Subcutaneous abdominal adipose tissue (tissue), 5 donors: Measurements from ENCODE around the gene S100A1.
"Not testable (repeated sequence)": the region's sequence is repeated elsewhere in the genome, so short reads cannot be mapped to it uniquely, and the experiment has no call there.

Experiments
- H3K27ac ChIP-seq: one replicate; pipeline ENCODE4 v1.7.0; 2013; ENCODE audit warnings: low read depth, mild to moderate bottlenecking, inconsistent platforms, low read length, moderate library complexity
- H3K27me3 ChIP-seq, 5 donors: one replicate each; pipeline ENCODE4 v1.7.0; 2013; ENCODE audit warnings: low read length in 5 of 5, inconsistent platforms in 1 of 5; ENCODE audit not compliant: control insufficient read depth in 5 of 5, insufficient read depth in 4 of 5
- H3K36me3 ChIP-seq, 5 donors: one replicate each; pipeline ENCODE4 v1.7.0; 2013; ENCODE audit warnings: low read length in 5 of 5; ENCODE audit not compliant: control insufficient read depth in 5 of 5, insufficient read depth in 5 of 5
- H3K4me1 ChIP-seq, 5 donors: one replicate each; pipeline ENCODE4 v1.7.0; 2013; ENCODE audit warnings: low read length in 5 of 5, mild to moderate bottlenecking in 3 of 5, moderate library complexity in 1 of 5; ENCODE audit not compliant: control insufficient read depth in 5 of 5, insufficient read depth in 5 of 5
- H3K4me3 ChIP-seq, 5 donors: one replicate each; pipeline ENCODE4 v1.7.0; 2013; ENCODE audit warnings: low read length in 5 of 5, low read depth in 1 of 5
- H3K9ac ChIP-seq, 5 donors: one replicate each; pipeline ENCODE4 v1.7.0; 2013; ENCODE audit warnings: low read length in 5 of 5, mild to moderate bottlenecking in 4 of 5, moderate library complexity in 3 of 5
- H3K9me3 ChIP-seq, 5 donors: one replicate each; pipeline ENCODE4 v1.7.0; 2013; ENCODE audit warnings: low read length in 5 of 5; ENCODE audit not compliant: control insufficient read depth in 5 of 5
- donor health status: healthy.
- donor health status: healthy.
- donor health status: healthy.
- donor health status: healthy.
- donor health status: healthy.

S100A1 gene

DNA sequence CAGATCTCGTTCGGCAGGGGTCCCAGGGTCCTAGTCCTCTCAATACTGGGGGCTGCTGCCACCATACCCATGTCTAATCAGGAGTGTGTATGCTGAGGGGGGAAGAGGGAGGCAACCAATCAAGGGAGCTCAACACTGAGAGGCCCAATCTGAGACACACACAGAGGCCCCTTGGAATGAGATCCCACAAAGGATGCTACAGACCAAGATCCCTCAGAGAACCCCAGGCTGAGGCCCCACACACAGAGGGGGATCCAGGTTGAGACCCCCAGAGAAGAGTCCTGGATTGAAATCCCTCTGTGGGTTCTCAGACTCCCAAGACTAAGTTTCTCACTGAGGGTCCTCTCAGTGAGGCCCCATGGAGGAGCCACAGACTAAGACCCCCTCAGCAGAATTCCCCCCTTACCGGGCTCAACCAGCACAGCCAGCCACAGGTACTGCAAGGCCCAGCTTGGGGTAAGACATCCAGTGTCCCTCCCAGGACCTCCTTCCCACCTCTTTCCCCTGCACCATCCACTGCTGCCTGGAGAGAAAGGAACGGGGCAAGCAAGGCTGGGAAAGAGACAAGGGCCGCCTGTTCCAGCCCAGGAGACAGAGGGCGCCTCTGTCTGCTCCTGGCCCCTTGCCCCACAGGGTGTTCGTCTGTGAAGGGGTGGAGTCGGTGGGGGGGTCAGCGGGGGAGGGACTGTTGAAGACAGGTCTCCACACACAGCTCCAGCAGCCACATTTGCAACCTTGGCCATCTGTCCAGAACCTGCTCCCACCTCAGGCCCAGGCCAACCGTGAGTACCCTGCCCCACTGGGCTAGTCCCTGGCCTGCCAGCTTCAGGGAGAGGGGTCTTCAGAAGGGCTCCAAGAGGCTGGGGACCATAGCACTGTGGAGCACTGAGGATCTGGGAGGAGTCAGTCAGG lies at the start of gene S100A1:
S100A1 (plus strand) TSS at position 720 of the 912 bp plus-strand sequence. CDS start 2,088 bp downstream, outside the sequence.
- peaks cover 0 to 15% (median 4%) of the 10 kb centered on the region in 5 donors for H3K36me3 ChIP-seq
- peak within 1 kb of the TSS; percentile 63 to 87 (median 73) for H3K4me3 ChIP-seq
- no peaks in the 10 kb centered on the region for H3K9me3 ChIP-seq
- no peaks in the 10 kb centered on the region for H3K27me3 ChIP-seq
- H3K9ac ChIP-seq: peak within 1 kb of the TSS; percentile 77 to 89 (median 86)
- H3K27ac ChIP-seq: peak within 1 kb of the TSS; percentile 94
- H3K4me1 ChIP-seq: peaks cover 6 to 81% (median 57%) of the 10 kb centered on the region in 5 donors

DNA sequence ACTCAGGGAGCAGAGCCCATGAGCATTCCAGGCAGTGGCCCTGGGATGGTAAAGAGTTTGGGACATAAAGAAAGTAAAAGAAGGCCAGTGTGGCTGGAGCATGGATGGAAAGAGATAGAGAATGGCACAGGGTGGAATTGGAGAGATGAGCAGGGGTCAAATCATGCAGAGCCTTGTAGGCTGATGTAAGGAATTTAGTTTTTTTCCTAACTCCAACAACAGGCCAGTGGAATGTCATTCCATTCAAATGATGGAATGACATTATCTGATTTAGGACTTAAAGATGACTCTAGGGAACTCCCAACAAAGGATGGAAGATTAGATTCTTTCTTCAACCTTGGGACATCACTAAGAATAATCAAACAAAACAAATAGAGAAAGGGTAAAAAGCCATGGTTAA lies 49.7 kb upstream of the S100A1 start:
- Histone ChIP-seq H3K9ac (no peak overlapping the region), H3K36me3 (no peaks in the 10 kb centered on the region), H3K4me1 (peaks cover 3 to 15% (median 10%) of the 10 kb centered on the region in 5 donors), H3K27me3 (no peaks in the 10 kb centered on the region), H3K27ac (no peak overlapping the region), H3K9me3 (no peaks in the 10 kb centered on the region), H3K4me3 (no peak overlapping the region)

DNA sequence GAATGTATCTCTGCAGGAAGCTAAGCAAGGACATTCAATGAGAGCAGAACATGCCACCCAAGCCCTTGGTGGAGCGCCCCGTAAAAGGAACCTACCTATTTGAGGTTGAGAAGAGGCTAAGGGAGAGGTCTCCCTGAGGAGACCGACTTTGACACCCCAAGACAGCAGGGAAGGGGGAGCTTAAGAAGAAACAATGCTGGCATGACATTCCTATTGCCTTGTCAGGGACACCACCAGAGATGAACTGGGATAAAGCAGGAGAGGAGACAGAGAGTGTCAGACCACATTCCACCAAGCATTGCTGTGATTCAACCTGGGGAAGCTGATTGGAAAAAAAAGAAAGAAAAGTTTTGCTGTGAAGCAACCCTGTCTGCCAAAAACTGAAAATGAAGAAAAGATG lies 49.3 kb upstream of the S100A1 start:
- H3K27me3 ChIP-seq: no peaks in the 10 kb centered on the region
- no peak overlapping the region for H3K27ac ChIP-seq
- no peaks in the 10 kb centered on the region for H3K36me3 ChIP-seq
- H3K4me3 ChIP-seq: no peak overlapping the region
- peaks cover 3 to 15% (median 10%) of the 10 kb centered on the region in 5 donors for H3K4me1 ChIP-seq
- H3K9me3 ChIP-seq: no peaks in the 10 kb centered on the region
- no peak overlapping the region for H3K9ac ChIP-seq

DNA sequence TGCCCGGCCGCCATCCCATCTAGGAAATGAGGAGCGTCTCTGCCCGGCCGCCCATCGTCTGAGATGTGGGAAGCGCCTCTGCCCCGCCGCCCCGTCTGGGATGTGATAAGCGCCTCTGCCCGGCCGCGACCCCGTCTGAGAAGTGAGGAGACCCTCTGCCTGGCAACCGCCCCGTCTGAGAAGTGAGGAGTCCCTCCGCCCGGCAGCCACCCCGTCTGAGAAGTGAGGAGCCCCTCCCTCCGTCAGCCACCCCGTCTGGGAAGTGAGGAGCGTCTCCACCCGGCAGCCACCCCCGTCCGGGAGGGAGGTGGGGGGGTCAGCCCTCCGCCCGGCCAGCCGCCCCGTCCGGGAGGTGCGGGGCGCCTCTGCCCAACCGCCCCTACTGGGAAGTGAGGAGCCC lies 45.4 kb upstream of the S100A1 start:
- not testable (repeated sequence) for H3K4me3 ChIP-seq, H3K9ac ChIP-seq, H3K9me3 ChIP-seq, H3K27ac ChIP-seq, H3K27me3 ChIP-seq, H3K36me3 ChIP-seq
- peaks cover 1 to 12% (median 7%) of the 10 kb centered on the region in 5 donors for H3K4me1 ChIP-seq

DNA sequence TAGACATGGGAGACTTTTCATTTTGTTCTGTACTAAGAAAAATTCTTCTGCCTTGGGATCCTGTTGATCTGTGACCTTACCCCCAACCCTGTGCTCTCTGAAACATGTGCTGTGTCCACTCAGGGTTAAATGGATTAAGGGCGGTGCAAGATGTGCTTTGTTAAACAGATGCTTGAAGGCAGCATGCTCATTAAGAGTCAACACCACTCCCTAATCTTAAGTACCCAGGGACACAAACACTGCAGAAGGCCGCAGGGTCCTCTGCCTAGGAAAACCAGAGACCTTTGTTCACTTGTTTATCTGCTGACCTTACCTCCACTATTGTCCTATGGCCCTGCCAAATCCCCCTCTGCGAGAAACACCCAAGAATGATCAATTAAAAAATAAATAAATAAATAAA lies 44.7 kb upstream of the S100A1 start:
- H3K36me3 ChIP-seq, H3K4me1 ChIP-seq, H3K9me3 ChIP-seq, H3K9ac ChIP-seq, H3K27me3 ChIP-seq, H3K27ac ChIP-seq, H3K4me3 ChIP-seq: not testable (repeated sequence)

DNA sequence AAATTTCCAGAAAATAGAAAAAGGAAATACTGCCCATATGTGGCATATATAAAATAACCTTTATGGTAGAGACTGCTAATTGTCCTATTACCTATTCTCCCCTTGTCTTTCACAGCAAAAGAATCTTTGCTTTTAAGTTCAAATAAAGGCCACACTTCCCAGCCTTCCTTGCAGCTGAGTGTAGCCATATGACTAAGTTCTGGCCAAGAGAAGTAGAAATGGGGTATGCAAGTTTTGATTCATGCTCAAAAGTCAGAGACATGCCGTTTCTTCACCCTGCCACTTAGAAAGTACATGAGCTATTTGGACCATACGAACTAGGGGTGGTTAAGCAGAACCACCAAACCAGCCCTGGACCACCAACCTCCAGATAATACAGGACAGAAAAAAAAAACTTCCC lies 44.3 kb upstream of the S100A1 start:
- H3K27me3 ChIP-seq: no peaks in the 10 kb centered on the region
- H3K4me3 ChIP-seq: no peak overlapping the region
- no peaks in the 10 kb centered on the region for H3K36me3 ChIP-seq
- no peaks in the 10 kb centered on the region for H3K9me3 ChIP-seq
- H3K27ac ChIP-seq: no peak overlapping the region
- H3K4me1 ChIP-seq: peaks cover 0 to 2% (median 0%) of the 10 kb centered on the region in 5 donors
- no peak overlapping the region for H3K9ac ChIP-seq

DNA sequence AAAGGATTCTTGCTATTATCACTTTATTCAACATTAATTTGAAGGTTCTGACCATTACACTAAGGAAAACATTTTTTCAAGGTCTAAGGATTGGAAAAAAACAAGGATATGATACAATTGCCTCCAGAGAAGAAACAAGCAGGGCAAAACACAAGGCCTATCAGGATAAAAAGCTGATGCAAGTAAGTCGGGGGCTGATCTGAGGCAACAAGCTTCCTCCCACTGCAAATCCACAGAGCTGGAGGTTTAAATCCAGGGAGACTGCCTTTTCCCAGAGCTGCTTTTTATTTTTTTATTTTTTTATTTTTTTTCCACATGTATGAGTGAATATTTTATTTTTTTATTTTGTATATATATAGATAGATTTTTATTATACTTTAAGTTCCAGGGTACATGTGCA lies 43.2 kb upstream of the S100A1 start:
- Histone ChIP-seq H3K36me3 (no peaks in the 10 kb centered on the region), H3K4me3 (no peak overlapping the region), H3K9me3 (no peaks in the 10 kb centered on the region), H3K27ac (no peak overlapping the region), H3K27me3 (no peaks in the 10 kb centered on the region), H3K4me1 (peaks cover 0 to 2% (median 0%) of the 10 kb centered on the region in 5 donors), H3K9ac (no peak overlapping the region)

DNA sequence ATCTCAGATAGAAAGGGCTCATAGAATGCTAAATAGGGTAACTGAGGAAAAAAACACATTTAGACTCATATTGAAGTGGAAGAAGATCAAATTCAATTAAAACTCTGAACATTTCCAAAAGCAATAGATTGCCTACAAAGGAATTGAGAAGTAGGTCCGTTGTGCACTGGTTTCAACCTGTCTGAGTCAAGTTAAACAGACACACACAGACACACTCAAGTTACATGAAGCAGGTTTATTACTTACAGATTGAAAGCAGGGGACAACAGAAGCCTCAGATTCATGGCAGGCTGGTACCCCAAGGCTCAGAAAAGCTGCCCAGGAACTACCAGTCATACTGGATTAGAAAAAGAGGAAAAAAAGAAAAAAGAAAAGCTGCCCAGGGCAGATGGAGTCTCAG lies 41.9 kb upstream of the S100A1 start:
- peaks cover 0 to 2% (median 0%) of the 10 kb centered on the region in 5 donors for H3K4me1 ChIP-seq
- no peak overlapping the region for H3K9ac ChIP-seq
- H3K27ac ChIP-seq: no peak overlapping the region
- H3K27me3 ChIP-seq: no peaks in the 10 kb centered on the region
- H3K4me3 ChIP-seq: no peak overlapping the region
- no peaks in the 10 kb centered on the region for H3K9me3 ChIP-seq
- no peaks in the 10 kb centered on the region for H3K36me3 ChIP-seq

DNA sequence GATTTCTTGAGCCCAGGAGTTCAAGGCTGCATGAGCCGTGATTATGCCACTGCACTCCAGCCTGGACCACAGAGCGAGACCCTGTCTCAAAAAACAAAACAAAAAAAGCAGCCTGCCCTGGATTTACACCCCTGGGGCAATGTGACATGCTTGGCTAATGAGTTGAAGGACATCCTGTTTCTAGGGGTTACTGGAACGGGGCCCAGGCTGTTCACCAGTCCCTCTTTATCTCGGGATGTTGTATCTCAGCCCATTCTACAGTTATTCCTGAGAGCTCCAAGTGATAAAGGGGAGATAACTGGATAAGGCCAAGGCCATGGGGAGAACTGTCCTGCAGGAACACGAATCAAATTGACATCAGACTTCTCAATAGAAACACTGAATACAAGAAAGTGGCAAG lies 40.9 kb upstream of the S100A1 start:
- H3K9me3 ChIP-seq: no peaks in the 10 kb centered on the region
- no peak overlapping the region for H3K4me3 ChIP-seq
- H3K36me3 ChIP-seq: no peaks in the 10 kb centered on the region
- H3K27ac ChIP-seq: no peak overlapping the region
- no peak overlapping the region for H3K9ac ChIP-seq
- peaks cover 0 to 2% (median 0%) of the 10 kb centered on the region in 5 donors for H3K4me1 ChIP-seq
- H3K27me3 ChIP-seq: no peaks in the 10 kb centered on the region

DNA sequence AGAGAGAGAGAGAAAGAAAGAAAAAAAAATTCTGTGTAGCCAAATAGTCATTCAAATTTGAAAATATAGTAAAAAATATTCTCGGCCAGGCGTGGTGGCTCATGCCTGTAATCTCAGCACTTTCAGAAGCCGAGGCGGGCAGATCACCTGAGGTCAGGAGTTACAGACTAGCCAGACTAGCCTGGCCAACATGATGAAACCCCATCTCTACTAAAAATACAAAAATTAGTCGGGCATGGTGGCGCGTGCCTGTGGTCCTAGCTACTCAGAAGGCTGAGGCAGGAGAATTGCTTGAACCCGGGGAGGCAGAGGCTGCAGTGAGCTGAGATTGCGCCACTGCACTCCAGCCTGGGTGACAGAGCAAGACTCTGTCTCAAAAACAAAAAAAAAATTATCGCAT lies 40.2 kb upstream of the S100A1 start:
- not testable (repeated sequence) for H3K36me3 ChIP-seq, H3K27me3 ChIP-seq, H3K4me3 ChIP-seq, H3K27ac ChIP-seq, H3K9me3 ChIP-seq, H3K4me1 ChIP-seq, H3K9ac ChIP-seq
